NCI-H446 treated with DMSO at 0.1 percent for 48 hours (cell line): ENCODE data around the gene ZNF287.
"Not testable (repeated sequence)": the region's sequence is repeated elsewhere in the genome, so short reads cannot be mapped to it uniquely, and the experiment has no call there.

Experiments used
- DNase-seq: peaks from one replicate; lab custom pipeline; 2025; lab: John Stamatoyannopoulos, UW

Gene ZNF287

DNA sequence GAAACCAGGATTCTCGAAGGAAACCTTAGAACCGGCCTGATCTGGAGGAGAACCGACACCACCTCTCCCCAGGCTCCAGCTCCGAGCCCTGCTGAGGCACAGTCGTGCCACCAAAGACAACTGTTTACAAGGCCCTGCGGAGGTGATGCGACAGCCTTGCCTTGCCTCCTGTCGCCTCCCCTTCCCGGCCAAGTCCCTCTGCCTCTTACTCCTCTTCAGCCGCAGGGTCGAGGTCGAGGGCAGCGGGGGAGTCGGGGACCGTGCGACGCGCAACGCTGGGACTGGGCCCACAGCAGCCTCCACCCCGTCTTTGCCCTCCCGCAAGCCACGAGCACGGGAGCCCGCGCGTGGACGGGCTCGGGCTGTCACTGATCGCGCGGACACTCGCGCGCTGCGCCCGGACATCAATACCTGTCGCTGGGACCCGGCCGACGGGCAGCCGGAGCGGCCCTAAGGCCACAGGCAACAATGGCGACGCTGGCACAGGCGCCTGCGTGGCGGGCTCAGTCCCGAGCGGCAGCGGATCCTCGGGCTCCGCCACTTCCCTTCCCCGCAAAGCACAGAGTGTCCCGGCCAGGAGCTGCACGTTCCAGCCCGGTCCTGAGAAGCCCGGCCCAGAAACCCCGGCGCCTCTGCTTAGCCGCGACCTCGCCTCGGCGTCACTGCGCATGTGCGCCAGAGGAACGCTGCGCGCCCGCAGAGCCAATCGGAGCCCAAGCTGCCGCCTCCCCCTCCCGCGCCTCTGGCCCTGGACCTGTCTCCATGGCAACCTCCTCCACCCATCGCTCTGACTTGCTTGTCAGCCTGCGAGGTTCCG is at the start of gene ZNF287:
TSS of gene ZNF287 (minus strand) at position 664 of the 817 bp plus-strand sequence. CDS start 1,473 bp downstream, outside the sequence.
- DNase-seq: peak; percentile 72

DNA sequence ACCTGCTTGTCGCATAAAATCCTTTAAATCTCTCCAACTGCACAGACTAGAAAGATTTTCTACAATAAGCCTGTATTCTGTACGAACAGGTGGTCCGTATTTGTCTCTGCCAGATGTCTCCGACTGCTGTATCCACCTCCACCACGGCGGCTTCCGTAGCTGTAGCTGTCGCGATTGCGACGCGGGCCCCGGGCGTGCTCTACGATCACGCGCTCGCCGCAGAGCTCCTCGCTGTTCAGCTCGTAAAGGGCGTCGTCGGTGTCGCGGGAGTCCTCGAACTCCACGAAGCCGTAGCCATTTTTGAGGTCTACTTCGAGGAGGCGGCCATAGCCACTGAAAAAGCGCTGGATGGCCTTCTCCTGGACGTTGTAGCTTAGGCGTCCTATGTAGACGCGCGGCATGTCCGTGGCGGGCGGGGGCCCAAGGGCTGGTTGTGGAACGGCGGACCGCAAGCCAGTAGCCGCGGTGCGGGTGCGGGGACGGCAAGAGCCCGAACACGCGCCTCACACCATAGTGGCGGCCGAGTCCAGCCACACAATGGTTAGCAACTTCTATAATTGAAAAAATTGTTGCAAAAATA is 48.6 kb upstream of the ZNF287 start:
- no peak for DNase-seq

- DNase-seq: no peak
These were observed 30.5 kb upstream of the ZNF287 start for GRCh38 chr17:16599537-16599936.

- no peak for DNase-seq
These were observed 24.5 kb upstream of the ZNF287 start for GRCh38 chr17:16593356-16594102.

DNA sequence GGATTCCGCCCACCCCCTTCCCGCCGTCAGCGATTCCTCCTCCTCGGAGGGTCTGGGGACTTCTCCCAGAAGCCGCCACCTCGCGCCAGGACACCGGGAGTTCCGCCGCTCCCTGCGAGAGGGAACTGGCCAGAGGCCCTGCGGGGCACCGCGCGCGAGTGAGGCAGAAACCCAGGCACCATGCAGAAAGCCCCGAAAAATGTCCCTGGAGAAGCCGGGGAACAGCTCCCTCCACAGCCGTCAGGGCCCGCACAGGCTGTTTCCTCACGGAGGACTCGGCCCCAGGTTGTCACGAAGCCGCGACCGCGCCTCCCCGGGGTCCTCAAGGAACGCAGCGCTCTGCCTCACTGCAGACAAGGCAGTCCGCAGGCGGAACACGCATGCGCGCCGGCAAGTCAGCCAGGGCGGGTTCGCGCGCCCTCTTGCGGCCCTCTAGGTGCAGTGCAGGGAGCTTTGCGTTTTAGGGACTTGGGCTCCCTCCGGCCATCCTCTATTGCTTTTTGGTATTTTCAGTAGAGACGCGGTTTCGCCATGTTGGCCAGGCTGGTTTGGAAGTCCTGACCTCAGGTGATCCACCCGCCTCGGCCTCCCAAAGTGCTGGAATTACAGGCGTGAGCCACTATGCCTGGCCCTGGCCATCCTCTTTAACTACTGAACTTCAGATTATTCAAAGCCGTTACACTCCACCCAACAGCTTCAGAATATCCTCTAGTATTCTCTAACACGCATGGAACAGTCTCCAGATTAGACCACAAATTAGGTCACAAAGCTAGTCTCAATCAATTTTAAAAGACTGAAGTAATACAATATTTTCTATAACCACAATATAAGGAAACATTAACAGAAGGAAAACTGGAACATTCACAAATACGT is 20.3 kb upstream of the ZNF287 start:
- DNase-seq: peak; percentile 61

GRCh38 chr17:16585796-16586195 is 16.8 kb upstream of the ZNF287 start:
- no peak for DNase-seq

DNA sequence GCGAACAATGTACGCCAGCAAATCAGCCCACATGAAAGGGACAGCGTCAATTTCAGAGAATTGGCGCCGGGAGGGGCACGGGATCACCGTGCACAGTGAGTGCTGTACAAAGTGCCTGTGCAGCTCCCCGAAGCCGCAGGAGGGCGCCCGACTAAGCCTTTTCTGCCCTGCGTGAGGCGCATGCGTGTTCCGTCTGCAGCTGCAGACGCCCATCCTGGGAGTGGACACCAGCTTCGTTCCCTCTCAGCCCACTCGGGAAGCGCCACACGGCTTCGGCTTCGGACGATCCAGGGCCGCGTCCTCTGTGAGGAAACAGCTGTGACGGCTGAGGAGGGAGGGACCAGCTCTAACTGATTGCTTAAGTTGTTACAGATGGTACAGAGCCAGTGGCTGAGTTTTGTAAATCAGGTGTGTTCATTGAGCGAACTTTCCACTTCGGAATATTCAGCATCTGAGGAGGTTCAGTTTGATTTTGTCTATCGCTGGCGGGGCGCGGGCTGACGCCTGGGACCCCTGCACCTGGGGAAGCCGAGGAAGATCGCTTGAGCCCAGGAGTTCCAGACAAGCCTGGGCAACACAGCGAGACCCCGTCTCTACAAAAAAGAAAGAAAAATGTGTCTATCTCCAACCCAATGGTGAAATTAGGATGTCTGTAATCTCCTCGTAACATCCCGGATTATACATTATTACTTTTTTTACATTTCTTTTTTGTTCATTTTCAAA is 15.4 kb upstream of the ZNF287 start:
- DNase-seq: no peak

DNA sequence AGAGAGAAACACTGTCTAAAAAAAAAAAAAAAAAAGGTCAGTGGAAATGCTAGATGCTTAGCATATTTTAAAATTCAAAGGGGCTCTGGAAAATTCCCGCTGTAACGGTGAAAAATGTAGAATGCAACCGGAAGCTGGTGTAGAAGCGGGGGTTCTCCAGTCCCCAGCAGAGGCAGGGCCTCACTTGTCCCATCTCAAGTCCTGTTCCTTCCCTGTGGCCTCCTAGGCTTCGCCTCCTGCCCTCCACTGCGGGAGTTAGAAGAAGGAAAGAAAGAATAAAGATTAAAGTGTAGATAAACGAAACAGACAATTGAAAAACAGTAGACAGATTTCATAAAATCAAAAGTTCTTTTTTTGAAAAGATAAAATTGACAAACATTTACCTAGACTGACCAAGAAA is 14.8 kb upstream of the ZNF287 start:
- no peak for DNase-seq

GRCh38 chr17:16573466-16573865 is 4.5 kb upstream of the ZNF287 start:
- DNase-seq: no peak

GRCh38 chr17:16569358-16569712 is 331 bp upstream of the ZNF287 start:
- DNase-seq: no peak

GRCh38 chr17:16552637-16553045 is 16.4 kb downstream of the ZNF287 start:
- DNase-seq: no peak

DNA sequence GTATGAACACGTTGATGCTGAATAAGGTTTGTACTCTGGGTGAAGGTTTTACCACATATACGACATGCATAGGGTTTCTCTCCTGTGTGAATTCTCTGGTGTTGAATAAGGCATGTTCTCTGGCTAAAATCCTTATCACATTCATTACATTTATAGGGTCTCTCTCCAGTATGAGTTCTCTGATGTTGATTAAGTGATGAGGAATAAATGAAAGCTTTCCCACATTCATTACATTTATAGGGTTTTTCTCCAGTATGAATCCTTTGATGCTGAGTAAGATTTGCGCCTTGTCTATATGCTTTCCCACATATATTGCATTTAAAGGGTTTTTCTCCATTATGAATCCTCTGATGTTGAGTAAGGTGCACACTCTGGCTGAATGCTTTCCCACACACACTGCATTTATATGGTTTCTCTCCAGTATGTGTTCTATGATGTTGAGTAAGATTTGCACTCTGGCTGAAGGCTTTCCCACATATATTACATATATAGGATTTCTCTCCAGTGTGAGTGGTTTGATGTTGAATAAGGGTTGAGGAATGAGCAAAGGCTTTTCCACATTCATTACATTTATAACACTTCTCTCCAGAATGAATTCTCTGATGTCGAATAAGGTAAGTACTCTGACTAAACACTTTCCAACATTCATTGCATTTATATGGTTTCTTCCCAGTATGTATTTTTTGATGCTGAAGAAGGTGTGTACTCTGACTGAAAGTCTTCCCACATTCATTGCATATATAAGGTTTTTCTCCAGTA is 16.9 kb downstream of the ZNF287 start:
- no peak for DNase-seq

GRCh38 chr17:16537130-16537458 is 31.9 kb downstream of the ZNF287 start:
- no peak for DNase-seq

DNA sequence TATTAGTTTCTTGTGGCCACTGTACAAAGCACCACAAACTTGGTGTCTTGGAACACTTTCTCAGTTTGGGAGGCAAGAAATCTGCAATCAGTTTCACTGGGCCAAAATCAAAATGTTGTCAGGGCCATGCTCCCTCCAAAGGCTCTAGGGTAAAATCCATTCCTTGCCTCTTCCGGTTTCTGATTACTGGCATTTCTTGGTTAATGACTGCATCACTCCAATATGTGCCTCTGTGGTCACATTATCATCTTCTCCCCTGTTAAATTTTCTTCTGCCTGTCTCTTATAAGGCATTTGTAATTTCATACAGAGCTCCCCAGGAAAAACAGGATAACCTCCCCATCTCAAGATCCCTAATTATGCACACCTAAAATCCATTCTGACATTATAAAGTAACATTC is 34.8 kb downstream of the ZNF287 start:
- DNase-seq: no peak

DNA sequence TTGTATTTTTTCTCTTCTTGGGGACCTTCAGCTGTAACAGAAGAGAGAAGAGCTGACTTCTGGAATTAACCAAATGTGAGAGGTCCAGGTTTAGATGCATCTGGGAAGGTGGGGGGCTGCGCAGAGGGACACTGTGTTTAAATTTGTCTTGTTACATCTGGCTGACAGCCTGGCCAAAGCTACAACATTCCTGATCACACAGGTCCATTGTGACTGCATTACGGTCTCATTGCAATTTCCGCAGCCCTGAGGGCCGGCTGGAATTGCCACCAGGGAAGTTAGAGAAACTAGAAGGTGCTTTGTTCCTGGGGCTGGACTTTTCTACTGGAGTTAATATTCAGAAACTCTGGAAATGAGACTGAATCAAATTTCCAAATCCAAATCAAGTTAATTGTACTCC is 39.1 kb downstream of the ZNF287 start:
- DNase-seq: no peak

DNA sequence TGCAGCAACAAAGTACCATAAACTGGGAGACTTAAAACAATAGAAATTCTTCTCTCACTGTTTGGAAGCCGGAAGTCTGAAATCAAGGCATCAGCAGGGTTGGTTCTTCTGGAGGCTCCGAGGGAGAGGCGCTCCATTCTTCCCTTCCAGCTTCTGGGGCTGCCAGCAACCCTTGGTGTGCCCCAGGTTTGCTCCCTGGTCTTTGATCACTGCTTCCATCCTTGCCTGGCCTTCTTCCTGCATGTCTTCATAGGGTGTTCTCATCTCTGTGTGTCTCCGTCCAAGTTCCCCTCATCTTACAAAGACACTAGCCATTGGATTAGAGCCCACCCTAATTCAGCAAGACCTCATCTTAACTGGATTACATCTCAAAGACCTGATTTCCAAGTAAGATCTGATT is 41.7 kb downstream of the ZNF287 start:
- DNase-seq: no peak

- not testable (repeated sequence) for DNase-seq
These were observed 43.4 kb downstream of the ZNF287 start for GRCh38 chr17:16525556-16525955.

- peak; percentile 30 for DNase-seq
These were observed 47.8 kb downstream of the ZNF287 start for GRCh38 chr17:16521070-16521727.

DNA sequence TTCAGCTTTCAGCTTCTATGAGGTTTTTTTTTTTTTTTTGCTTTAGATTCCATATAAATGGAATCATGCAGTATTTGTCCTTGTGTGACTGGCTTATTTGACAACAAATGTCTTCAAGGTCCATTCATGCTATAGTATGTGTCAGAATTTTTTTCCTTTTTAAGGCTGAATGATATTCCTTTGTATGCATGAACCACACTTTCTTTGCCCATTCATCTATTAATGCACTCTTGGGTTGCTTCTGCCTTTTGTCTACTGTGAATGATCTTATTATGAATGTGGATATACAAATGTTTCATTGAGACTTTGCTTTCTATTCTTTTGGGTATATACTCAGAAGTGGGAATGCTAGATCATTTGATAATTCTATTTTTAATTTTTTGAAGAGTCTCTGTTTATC is 50.0 kb downstream of the ZNF287 start:
- DNase-seq: no peak

DNA sequence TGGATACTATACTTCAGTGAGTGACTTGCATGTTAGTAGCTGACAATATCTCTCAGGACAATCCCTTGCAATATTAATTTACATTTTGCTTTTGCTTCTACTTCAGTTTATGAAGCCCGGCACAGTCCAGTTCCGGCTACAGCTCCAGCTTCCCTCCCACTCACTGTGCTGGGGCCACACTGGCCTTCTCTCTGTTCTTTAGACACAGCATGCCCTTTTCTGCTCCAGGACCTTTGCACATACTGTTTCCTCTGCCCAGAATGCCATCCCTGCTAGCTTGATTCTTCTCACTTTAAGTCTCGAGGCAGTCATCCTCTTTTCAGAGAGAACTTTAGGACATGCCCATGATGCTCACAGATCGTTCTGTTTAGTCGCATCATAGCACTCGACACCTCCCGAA is 51.5 kb downstream of the ZNF287 start:
- no peak for DNase-seq
